Stimulated activated CD8-positive, alpha-beta memory T cell treated with anti-CD3 and anti-CD28 coated beads, Interleukin-12 subunit alpha, Interleukin-12 subunit beta, amount 100 ng/mL, for 4 hours (primary cell): ENCODE data around the gene SULT1A2.
"Not testable (repeated sequence)": the region's sequence is repeated elsewhere in the genome, so short reads cannot be mapped to it uniquely, and the experiment has no call there.

ENCODE experiments used
- DNase-seq: peaks from one replicate; pipeline ENCODE4 v3.0.0-alpha.2; 2020; ENCODE audit warnings: low read depth

The SULT1A2 gene

DNA sequence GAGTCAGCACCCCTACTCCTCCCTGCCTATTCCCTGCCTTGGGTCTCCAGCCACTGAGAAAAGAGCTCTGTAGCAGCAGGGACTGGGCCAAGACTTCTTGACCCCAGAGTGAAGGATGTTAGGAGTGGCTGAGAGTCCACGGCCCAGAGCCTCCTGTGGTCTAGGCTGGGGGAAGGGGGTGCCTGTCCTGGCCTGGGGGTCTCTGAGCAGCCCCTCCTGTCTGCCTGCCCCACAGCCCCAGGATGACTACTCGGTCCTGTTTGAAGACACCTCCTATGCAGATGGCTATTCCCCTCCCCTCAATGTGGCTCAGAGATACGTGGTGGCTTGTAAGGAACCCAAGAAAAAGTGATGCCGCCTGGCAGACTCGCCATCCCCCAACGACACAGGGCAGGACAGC lies 5.5 kb downstream of the SULT1A2 start:
- DNase-seq = no peak

DNA sequence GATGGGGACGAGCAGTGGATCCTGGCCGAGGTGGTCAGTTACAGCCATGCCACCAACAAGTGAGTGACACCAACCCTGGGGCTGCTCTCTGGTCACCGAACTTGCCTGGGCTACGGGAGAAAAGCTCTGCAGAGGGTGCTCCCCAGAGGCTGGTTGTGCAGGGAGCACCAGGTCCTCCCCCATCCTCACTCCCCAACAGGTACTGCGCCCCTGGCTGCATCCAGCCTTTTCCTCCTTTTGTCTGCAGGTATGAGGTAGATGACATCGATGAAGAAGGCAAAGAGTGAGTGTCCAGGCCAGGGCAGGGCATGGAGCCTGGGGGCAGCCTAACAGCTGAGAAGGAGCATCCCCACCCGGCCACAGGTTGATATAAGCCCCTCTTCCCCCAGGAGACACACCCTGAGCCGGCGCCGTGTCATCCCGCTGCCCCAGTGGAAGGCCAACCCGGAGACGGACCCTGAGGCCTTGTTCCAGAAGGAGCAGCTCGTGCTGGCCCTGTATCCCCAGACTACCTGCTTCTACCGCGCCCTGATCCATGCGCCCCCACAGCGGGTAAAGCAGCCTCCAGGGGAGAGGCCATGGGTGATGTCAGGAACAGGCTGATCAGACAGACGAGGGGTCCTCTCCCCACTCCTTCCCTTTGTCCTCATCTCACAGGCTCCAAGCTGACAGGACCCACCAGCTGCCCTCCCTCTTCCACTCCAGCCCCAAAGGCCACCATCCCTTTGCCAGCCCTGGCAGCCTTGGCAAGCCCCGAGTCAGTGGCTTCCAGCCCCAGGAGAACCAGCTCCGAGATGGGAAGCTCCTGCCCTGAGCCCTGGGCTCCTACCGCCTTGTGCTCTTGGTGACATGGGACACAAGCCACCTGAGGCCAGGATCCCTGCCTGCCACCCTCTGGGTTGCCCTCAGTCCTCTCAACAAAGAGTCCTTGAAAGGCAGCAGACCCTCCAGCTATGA lies 6.2 kb downstream of the SULT1A2 start:
- no peak for DNase-seq

DNA sequence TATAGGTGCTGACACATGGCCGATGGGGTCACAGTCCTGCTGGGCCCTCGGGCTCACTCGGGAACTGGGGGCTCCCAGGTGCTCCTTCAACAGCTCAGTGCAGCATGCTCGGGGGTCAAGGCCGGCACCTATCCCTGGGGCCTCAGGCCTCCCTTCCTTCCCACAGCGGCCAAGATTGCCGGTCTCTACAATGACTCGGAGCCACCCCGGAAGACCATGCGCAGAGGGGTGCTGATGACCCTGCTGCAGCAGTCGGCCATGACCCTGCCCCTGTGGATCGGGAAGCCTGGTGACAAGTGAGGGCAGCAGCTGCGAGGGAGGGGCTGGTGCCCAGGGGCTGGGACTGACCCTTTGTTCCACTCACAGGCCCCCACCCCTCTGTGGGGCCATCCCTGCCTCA lies 6.9 kb downstream of the SULT1A2 start:
- no peak for DNase-seq

- DNase-seq = no peak
These were observed 7.8 kb downstream of the SULT1A2 start for GRCh38 chr16:28589069-28589468.

- DNase-seq = no peak
These were observed 9.5 kb downstream of the SULT1A2 start for GRCh38 chr16:28587386-28587785.

DNA sequence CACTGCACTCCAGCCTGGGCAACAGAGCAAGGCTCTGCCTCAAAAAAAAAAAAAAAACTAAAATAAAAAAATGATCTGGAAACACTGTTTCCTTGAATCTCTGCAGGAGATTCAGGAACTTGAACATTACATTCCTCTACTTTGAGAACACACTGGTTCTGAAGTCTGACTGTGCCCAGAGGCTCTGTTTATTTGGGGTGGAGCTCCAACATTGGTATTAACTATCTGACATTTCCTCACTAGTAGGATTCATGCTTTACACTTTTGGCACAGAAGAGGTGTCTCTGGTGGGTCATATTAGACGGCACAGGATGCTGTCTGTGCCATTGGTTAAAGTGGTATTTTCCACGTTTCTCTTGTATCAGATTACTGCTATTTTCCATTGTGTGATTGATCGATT lies 10.4 kb downstream of the SULT1A2 start:
- DNase-seq = no peak

- no peak for DNase-seq
These were observed 11.2 kb downstream of the SULT1A2 start for GRCh38 chr16:28585674-28586073.

DNA sequence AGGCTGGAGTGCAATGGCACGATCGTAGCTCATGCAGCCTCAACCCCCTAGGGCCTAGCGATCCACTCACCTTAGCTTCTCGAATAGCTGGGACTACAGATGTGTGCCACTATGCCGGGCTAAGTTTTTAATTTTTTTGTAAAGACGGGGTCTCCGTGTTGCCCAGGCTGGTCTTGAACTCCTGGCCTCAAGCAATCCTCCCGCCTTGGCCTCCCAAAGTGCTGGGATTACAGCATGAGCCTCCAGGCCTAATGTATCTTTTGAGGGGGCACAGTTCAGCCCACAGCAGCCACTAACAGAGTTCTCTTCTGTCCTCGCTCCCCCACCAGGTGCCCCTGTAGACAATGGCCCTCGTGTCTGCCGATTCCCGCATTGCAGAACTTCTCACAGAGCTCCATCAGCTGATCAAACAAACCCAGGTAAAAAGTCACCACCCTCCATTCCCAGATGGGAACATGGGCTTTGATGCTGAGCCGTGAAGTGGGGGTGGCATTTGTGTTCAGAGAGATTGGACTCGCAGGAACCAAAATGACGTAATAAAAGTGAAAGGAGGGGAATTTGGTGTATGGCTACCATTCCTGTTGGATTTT lies 16.0 kb downstream of the SULT1A2 start:
- no peak for DNase-seq

GRCh38 chr16:28575446-28576109 lies 21.3 kb downstream of the SULT1A2 start:
- no peak for DNase-seq

DNA sequence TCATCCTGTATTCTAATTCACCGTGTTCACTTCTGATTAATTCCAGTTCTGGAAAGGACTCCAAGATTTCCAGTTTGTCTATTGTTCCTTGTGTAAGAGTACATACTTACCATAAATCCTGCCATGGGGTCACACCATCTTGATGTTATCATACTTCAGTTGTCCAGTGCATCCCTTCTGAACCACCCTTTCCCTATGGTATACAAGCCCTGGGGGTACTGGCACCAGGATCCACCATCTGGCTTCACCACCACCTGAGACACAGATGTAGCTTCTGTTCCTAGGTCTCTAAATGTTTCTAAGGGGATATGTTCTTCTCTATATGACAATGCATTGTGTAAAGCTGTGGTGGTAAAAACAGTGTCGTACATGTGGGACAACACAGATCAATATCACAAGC lies 21.9 kb downstream of the SULT1A2 start:
- DNase-seq = no peak

DNA sequence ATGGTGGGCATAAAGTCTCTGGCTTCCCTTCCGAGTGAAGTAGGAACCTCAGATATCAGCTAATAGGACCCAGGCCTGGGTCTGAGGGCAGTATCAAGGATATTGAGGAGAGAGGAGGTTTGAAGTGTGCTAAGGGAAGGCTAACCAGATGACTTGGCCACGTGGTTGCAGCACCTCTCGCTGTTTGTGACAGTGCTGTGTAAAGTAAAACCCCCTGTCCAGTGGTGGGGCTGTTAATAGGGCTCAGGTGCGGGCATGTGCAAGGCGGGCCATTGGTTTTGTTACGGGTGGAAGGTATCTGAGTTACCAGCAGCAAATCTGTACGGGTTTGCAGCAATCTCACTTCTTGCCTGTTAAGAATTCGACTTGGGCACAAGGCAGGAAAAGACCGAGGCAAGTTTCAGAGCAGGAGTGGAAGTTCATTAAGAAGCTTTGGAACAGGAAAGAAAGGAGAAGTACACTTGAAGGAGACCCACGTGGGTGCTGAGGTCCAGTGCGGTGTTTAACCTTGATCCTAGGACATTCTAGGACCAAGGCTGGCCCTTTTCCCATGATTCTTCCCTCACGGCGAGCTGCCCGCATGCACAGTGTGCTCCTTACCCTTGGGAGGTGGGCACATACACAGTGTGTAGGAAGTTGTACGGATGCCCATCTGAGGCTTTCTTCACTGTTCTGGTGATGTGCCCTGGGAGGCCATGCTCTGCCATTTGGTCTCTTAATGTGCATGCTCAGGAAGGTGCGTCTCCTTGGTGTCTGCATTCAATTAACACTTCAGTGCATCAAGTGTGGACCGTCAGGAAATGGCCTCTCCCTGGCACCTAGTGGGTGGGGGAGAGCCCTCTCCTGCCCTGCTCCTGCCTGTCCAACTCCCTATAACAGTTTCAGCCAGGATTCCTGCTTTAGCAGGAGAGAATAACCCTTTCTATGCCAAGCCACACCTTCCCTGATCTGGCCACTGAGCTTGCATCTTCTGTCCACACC lies 22.8 kb downstream of the SULT1A2 start:
- DNase-seq = no peak

GRCh38 chr16:28572696-28573510 lies 23.9 kb downstream of the SULT1A2 start:
- DNase-seq = no peak

GRCh38 chr16:28569968-28570752 lies 26.7 kb downstream of the SULT1A2 start:
- DNase-seq = no peak

DNA sequence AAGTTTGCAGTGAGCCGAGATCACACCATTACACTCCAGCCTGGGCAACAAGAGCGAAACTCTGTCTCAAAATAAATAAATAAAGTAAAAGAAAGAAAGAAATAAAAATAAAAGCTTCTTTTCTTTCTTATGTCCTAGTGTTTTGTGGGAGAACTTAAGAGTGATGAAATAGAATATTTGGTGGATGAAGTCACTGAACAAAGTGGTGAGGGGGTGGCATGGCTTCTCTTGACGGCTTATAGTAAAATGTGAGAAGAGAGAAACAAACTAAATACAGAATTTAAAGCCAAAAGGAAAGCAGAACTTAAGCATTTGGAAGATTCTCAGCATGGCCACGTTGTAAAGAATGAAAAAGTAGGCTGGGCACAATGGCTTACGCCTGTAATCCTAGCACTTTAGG lies 27.8 kb downstream of the SULT1A2 start:
- no peak for DNase-seq

DNA sequence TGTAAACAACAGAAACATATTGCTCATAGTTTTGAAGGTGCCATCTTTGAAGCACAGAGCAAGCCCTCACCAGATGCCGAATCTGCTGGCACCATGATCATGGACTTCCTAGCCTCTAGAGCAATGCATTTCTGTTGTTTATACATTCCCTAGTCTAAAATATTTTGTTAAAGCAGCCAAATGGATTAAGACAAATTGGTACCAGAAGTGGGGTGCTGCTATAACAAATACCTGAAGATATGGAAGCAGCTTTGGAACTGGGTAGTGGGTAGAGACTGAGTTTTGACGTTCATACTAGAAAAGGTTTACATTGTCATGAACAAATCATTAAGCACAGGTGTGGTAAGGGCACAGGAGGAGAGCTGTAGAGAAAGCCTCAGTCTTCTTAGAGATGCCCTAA lies 29.6 kb downstream of the SULT1A2 start:
- no peak for DNase-seq

- not testable (repeated sequence) for DNase-seq
These were observed 30.5 kb downstream of the SULT1A2 start for GRCh38 chr16:28566233-28566925.

DNA sequence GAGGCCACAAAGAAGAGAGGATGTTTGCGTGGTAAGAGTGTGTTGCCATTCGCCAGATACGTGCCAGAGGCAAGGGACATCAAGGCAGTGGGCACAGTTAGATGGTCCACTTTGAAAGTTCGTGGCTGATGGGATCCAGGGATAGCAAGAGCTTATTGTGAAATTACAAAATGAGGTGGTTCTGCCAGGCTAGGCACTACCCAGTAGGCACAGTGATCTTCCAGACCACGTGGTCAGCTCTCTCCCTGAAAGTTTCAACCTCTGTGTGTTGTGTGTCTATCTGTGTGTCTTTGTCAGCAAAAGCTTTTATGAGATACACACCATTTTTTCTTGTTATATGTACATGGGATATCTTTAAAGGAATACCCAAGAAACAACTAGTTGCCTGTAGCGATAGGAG lies 33.6 kb downstream of the SULT1A2 start:
- no peak for DNase-seq

GRCh38 chr16:28562199-28562598 lies 34.7 kb downstream of the SULT1A2 start:
- DNase-seq = no peak

DNA sequence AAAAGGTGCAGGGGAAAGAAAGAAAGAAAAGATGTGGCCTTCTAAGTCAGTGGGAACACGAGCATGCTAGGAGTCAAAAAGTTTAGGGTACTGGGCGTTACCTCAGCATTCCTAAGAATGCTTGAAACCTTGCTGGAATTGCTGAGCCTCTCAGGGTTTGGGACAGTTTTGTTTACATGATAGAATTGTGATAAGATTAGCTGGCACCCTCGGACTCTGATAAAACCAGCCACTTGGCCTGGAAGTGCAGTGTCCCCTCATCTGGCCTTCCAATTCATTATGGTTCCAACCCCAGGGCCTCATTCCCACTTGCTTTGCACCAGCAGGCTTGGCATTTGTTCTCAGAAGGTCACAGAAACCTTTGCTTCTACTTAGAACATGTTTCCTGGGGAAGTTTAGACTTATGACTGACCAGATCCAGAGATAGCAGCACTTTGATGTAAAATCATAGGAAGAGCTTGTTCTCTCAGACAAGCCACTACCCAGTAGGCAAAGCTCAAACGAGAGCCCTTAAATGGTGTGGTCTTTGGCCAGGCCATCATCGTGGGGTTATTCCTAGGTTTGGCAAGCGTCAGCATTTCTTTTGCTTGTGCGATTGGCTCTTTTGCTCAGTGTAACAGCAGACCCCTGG lies 35.2 kb downstream of the SULT1A2 start:
- DNase-seq = no peak
